SW 1271 (cell line): Measurements from ENCODE around the gene PASK.

ENCODE experiments used
- DNase-seq, 2 experiments: peaks; one replicate each; lab custom pipeline; 2025; lab: John Stamatoyannopoulos, UW

PASK gene

DNA sequence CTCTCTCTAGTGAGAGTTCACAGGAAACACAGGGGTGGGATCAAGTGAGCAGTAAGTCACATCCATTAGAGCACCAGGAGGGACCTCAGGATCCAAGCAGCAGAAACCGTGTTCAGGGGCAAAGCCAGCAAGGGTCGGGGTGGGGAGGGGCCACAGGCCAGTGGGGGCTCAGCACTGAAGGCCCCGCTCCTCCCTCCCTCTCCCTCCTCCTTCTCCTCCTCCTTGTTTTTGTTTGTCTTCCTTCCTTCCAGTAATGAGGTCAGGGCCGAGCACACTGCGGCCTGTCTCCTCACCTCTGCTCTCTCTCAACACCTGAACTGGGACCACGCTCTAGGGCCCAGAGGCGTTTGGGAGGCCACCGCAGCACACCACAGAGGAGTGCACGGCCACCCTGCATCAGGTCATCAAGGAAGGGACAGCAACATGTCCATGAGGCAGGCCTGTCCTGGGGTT, 68.1 kb downstream of the PASK start:
- DNase-seq, result no peak

DNA sequence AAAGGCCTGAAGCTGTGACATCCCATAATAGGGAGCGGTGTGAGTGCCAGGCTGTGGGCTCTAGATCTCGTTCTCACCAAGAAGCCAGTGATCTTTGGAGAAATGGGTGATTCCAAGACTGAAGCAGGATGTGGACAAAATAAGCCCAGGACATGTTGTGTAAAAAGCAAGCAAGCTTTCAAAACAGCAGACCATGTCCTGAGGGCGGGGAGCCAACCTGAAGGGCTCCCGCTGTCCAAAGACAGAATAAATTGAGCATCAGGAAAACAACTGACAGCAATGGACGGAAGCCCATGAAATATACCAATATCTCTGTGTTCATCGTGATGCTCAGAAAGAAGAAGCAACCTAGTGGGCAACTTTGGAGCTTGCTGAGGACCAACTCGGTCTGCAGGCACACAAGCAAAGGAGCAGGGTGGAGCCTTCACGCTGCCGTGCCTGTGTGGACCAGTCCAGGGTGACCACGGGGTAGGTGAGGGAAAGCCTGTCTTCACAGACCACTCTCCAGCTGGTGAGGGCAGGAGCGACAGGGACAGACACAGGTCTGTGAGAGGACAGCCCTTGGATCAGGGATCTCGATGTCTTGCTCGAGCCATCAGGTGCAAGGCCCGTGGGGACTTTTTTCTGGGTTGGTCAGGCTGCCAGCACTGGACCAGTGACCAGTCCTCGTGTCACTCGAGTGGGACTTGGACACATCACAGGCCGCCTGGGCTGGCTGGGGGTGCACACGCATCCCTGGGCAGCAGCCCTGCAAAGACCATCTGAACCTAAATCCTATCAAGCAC, 68.7 kb downstream of the PASK start:
- DNase-seq, result no peak

DNA sequence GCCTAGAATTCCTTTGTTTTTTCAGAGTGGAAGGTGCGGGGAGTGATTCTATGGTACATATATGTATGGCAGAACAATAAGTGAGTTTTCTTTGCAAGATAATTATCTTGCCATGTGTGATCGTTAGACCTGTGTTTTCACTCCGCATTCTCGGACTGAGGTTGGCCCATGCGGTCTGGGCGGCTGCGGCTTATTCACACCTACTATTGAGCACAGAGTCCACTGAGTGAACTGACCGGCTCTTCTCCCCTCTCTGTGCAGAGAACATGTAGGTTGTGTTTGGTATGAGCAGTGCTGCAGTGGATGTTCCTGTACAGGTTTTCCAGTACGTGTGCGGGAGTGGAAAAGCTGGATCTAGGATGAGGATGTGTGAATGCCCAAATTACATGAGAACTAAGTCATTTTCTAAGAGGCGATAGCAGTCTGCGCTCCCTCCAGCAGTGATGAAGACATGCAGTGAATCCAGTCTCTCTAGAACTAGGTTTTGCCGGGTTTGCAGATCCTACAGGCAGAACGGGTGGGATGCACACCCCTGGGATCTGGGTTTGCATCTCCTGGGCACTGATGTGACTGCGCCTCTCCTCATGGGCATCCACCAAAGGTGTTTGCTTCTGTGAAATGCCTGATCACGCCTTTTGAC, 74.3 kb downstream of the PASK start:
- DNase-seq, result no peak

DNA sequence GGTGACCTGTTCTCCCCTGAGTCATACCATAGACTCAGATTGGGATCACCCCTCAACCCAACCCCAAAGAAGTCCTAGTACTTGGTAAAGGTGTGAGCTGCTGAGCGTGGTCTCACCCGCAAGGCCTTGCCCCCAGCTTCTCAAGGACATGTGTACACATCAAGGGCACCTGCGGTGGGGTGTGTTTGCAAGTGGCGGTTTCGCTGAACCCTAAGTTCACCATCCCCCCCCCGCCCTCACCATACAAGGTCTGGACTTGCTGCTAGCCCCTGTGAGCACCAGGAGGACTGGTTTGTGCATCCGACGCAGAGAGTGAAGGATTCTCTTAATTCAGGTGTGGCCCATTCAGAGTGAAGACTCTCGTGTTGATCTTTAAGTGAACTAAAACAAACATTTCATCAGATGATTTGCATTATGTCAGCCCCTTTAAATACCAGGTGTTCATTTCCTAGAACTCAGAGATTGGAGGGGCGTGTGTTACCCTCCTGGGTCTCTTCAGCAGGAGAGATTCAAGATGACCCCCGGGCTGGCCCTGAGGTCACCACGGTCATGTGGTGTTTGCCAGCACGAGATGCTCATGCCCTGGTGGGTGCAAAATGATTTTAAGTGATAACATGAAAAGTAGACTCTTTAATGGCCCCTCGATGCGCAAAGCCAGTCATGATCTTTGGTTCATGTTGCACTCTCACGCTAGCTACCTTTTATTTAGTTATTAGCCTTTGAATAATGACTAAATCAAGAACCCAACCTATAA, 75.0 kb downstream of the PASK start:
- no peak for DNase-seq

DNA sequence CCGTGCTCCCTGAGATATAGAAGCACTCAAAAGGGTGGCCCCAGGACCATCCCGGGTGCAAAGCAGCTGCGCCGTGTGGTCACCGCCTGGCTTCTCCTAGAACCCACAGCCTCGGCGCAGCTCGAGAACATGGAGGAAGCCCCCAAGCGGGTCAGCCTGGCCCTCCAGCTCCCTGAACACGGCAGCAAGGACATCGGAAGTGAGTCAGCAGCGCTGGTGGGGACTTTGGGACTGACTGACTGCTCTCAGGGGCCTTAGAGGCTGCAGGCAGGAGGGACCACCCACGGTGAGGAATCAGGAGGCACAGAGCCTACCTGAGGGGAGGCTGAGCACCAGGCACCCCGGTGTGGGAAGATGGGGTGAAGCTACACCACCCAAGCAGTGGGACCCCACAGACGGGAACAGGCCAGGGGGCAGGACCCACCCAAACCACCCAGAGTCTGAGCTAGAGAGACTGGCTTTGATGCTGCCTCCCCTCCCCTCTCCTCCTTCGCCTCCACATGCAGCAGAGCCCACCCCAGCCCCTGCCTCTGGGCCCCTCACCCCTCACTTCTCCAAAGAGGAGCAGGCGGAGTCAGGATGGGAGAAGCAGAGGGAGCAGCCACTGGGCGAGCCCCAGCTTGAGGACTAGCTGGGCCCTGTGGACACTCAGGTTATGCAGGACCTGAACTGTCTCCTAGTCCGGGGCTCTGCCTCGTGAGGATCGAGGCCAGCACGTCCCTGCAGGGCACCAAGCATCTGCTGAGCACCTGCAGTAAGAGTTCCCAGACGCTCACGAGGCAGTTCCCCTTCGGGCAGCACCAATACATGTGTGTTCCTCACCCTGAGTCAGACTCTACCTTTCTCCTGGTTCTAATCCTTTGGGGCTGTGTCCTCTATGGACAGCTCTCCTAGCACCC, 75.9 kb downstream of the PASK start:
- DNase-seq, result no peak

DNA sequence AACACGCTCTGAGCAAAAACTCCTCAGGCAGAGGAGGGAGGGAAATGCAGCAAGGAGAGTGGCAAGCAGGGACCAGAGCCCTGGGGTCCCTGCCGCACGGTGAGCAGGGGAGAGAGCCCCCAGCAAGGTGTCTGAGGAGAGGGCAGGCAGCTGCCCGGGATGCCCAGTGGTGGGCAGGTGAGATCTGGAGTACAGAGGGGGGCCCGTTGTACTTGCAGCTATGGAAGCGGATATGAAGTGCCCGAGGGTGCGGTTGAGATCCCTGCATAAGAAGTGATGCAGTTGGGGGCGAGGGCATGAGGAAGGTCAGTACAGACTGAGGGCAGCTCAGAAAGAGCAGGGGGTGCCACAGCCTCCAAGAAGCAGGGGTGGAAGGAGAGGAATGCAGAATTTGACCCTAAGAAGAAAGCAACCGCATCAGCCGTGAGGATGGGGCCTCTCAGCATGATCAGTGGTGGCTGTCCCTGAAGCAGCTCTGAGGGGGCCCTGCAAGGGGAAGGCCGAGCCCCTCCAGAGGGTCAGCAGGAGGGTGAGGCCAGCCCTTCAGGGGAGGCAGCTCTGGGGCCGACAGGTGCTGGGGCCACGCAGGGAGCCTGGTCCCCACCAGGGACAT, 76.6 kb downstream of the PASK start:
- no peak for DNase-seq

DNA sequence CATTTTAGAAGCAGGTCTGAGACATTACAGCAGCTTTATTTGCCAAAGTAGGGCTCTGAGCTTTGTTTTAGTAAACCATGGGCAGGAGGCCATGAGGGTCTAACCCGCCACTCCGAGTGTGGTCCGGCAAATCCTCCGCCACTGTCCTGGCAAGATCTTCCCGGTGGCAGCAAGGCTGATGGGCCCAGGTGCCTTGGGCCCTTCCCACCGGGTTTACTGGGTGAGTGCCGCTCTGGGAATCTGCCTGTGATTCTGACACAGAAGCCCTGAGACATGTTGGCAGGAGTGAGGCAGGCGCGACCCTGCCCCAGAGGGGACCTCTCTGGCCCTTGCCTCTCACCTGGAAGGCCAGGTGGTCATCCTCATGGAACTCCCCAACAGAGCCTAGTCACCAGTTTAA, 77.1 kb downstream of the PASK start:
- DNase-seq, result no peak

DNA sequence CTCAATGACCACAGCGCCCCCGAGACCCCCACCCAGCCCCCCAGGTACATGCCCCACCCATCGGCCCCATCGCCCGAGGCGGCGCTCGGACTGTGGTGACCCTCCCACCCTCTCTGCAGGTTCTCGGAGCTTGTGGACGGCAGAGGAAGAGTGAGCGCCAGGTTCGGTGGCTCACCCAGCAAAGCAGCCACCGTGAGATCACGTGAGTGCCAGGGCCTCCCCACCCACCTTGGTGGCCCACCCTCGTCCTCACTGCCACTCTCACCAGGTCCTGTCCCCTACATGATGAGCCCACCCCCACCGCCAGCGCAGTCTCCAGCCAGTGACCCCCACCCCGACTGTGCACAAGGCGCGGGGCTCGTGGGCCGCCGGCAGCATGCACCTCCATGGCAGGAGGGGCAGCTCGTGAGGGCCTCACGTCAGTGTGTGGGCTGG, 77.6 kb downstream of the PASK start:
- DNase-seq, result no peak

DNA sequence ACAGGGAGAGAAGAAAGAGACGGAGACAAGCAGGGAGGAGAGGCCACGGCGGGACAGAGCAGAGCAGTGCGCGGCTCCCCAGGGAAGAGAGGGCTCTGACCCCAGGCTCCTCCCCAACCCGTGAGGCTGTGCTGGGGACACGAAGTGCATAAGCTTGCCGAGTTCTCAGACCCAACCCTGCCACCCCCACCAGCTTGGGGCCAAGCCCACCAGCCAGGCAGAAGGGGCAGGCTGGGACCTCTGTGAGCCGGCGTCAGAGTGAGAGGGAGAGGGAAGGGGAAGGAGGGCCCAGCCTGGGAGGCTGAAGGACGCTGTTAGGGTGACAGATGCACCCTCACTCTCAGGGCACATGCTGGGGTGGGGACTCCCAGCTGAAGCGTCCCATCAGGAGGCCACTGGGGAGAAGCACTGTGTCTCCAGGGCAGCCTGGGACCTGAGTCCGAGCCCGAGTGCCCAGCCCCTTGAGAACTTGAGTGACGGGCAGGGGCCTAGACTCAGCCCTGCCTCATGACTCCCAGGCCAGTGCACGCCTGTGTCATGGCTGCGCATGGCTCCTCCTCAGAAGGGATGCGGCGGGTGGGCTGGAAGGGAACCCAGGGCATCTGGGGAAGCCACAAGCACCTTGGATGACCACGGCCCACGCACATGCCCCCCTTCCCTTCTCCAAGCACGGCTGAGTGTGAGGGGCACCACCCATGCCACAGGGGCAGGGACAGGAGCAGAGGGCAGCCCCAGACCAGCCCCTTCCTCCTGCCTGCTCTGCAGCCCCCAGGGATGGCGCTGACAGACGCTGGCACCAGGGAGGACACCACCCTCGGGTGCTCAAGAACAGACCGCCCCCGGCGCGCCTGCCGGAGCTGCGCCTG, 78.2 kb downstream of the PASK start:
- DNase-seq, result no peak

DNA sequence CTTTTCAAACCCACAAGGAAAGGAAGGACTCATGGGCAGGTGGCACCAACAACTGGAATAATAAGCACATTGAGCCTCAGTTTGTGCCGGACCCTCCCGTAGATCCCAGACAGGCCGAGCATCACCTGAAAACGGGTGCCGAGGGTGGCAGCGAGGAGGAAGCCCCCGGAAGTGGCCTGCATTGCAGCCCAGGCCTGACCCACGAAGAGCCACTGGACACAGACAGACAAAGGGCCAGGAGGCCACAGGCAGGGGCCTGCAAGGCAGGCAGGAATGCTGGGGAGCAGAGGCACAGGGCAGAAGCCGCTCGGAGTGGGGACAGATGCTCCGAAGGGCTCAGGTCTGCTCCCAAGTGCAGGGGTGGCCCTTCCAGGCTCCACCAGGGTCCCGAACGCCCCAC, 78.9 kb downstream of the PASK start:
- DNase-seq, result no peak

DNA sequence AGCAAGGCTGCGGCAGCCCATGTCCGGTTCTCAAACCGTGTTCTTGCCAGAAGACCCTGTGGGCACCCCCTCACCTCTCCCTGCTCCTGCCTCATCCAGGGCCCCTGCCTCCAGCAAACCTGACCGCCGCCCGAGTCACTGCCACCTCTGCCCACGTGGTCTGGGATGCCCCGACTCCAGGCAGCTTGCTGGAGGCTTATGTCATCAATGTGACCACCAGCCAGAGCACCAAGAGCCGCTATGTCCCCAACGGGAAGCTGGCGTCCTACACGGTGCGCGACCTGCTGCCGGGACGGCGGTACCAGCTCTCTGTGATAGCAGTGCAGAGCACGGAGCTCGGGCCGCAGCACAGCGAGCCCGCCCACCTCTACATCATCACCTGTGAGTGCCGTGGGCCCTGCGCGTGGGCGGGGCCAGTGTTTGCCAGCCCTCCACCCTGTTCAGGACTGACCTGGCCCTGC, 79.4 kb downstream of the PASK start:
- DNase-seq, result no peak

DNA sequence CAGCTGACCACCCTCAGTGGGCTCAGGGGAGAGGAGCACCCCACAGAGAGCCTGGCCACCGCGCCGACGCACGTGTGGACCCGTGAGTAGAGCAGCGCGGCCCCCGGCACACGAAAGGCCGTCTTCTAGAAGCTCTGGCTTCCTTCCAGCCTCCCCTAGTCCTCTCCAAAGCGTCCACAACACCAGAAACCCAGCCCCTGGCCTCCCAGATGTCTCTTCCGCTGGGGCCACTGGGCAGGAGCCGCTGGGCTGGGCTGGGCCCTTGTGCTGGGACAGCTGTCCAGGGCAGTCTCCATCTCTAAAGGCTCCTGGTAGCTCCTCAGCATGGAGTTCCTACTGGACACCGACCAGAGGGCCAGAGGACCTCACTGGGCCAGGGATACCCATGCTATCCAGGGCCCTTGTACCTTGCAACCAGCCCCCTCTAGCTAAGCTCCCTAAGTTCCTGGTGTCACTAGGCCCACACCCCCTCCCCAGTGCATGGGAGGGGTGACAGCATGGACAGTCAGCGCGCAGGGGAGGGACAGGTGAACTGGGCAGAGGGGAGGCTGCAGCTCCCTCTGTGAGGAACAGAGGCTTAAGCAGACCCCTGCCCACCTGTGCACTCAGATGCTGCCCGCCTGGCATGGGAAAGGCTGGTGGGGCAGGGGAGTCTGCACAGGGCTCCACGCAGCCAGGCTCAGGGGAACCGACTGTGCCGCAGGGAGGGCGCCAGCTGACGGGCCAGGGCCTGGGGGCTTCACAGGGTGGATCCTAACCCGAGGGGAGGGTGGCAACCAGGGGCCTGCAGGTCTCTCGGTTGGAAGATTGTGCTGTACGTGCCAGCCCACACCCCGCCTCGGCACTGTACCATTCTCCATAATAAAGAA, 80.1 kb downstream of the PASK start:
- no peak for DNase-seq

DNA sequence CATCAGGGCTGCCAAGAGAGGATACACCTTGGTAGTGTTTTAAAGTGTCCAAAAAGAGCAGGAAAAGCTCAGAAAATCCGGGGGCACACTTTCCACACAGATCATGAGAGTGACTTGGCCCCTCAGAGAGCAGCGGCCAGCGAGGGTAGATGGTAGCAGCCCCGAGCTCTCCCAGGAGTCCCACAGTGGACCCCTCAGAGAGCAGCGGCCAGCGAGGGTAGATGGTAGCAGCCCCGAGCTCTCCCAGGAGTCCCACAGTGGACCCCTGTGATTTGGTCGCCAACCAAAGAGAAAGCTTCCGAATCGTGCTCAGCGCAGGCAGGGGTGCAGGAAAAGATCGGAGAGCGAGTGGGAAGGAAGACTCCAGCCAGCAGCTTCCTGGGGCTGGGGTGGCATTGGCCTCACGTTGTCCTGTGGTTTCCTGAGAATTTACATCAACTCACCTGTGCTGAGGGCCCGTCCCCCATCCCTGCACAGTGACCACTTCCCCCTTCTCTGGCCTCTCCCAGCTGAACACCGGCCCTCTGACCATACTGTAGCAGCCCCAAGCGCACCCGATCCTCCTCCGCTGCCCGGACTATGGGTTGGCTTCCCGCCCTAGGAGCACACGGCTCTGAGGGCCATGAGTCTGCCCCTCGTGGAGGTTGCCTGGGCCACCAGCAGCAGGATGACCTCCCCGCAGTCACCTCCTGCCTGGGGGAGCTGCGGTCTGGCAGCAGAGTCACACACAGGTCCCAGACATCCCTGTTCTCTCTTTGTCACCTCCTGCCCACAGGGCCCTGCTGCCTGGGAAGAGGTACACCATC, 80.9 kb downstream of the PASK start:
- DNase-seq, result no peak

DNA sequence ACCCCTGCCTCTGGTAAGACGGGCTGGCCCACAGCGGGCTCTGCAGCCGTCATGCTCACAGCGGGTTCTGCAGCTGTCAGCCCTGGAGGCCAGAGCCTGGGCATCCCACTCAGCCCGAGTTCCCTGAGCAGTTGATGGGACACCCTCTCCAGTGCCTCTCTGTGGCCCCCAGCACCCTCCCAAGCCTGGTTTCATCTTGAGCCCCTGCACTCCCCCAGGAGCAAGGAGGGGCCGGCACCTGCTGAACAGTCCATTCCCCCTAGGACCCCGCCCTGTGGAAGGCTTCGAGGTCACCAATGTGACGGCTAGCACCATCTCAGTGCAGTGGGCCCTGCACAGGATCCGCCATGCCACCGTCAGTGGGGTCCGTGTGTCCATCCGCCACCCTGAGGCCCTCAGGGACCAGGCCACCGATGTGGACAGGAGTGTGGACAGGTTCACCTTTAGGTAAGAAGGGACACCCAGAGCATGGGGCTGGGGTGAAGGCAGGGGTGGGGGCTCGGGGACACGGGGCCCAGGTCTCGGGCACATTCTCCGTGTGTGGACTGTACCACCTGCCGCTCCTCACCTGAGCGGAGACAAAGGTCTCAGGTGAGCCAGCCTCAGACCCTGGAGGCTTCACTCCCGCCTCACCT, 81.7 kb downstream of the PASK start:
- no peak for DNase-seq

DNA sequence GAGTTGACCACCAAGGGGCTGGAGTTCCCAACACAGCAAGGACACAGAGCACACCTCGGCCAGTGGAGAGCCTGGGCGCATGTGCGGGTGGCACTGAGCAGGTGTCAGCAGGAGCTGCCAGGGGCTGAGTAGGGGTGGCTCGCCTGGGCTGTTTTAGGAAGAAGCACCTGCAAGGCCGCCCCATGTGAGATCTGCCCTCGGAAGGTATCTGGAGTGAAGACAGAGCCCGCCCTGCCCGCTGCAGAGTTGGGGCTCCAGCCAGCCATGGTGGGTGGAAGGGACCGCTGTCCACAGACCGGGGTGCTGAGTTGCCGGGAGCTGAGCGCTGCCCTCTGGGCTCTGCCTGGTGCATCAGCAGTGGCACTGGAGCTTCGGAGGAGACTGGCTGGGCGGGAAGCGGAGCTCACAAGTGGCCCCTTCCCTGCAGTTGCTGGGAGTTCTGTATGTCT, 82.4 kb downstream of the PASK start:
- DNase-seq, result no peak

DNA sequence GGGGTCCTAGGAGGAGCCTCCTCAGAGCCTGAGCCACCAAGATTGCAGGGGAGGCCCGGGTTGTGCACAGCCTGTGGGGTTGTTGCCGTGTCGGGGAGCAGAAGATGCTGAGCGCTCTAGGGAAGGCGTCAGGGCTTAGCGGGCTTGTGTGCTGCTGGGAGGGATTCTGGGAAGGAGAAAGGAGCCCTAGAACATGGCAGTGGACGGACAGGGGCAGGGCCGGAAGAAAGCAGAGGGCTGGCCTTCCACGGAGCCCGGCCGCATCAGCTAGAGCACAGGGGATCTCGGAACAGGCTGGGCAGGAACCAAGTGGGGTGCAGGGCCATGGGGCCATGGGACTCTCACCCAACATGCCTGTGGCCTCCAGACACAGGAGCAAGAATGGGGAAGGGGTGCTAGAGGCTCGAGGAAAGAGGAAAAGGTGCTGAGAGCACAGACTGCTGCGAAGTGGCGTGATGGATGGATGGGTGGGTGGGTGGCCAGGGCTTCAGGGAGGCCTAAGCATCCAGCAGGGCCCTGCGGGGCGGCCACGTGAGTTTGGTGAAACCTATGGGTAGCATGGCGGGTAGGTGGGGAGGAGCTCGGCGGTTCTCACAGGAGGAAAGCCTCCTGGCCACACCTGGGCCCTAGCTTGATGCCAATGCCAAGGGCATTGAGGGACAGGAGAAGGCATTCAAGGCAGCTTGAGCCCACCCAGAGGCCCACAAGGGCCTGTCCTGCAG, 82.9 kb downstream of the PASK start:
- no peak for DNase-seq

DNA sequence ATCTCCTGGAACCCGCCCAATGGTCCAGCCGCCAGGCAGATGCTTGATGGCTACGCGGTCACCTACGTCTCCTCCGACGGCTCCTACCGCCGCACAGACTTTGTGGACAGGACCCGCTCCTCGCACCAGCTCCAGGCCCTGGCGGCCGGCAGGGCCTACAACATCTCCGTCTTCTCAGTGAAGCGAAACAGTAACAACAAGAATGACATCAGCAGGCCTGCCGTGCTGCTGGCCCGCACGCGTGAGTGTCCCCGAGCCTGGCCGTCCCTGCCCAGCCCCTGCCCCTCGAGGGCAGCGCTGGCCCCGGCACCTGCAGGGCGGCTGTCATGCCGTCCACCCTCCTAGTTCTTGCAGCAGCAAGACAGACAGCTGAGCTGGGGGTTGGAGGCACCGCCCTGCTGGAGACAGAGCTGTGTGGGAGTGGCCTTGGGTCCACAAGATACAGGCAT, 83.9 kb downstream of the PASK start:
- DNase-seq, result no peak
